Measurements from ENCODE around the gene PANK4. TPM values are rescaled to one million over a fixed set of nuclear protein-coding genes. Genes with fewer than 3 reads are reported as not detected.

PANK4 gene
- total RNA-seq, 2 experiments from 2014 or later = 42.9 to 47.0 TPM

- H3K27me3 ChIP-seq (ENCODE audit: control insufficient read depth in 1 of 2, insufficient read depth in 2 of 2, low read length in 2 of 2) = no peaks in the 10 kb centered on the region
- H3K27me3 Mint-ChIP-seq = no peaks in the 10 kb centered on the region
- no peaks in the 10 kb centered on the region for H3K9me3 Mint-ChIP-seq
- no peak overlapping the region for H3K4me3 ChIP-seq (ENCODE audit: low read length)
- H3K36me3 ChIP-seq (ENCODE audit: insufficient read depth, low read length) = peaks cover 95% of the 10 kb centered on the region
- H3K4me3 Mint-ChIP-seq = no peak overlapping the region
- peaks cover 61% of the 10 kb centered on the region for H3K36me3 Mint-ChIP-seq (ENCODE audit: low read depth)
- ChIA-PET CTCF (no interaction called here), POLR2A (no interaction called here)
- H3K9me3 ChIP-seq (ENCODE audit: control insufficient read depth in 1 of 2, insufficient read depth in 1 of 2, low read length in 2 of 2) = no peaks in the 10 kb centered on the region
- ATAC-seq (ENCODE audit: poor library complexity) (no peak), DNase-seq (no peak)
- no peak overlapping the region for H3K27ac Mint-ChIP-seq
- no peaks in the 10 kb centered on the region for H3K4me1 Mint-ChIP-seq (ENCODE audit: low read depth)
- intact Hi-C loops (cut with DNase I, micrococcal nuclease) = no loop called here
- no peak for TF ChIP-seq CTCF (IDR thresholded peaks at IDR 0.05)
- no peak overlapping the region for H3K27ac ChIP-seq (ENCODE audit: low read depth in 1 of 2, low read length in 2 of 2)
- no peaks in the 10 kb centered on the region for H3K4me1 ChIP-seq (ENCODE audit: insufficient read depth, low read length)
These were observed 10.7 kb downstream of the PANK4 start for GRCh38 chr1:2515763-2516080.

- H3K4me1 Mint-ChIP-seq (ENCODE audit: low read depth) = no peaks in the 10 kb centered on the region
- intact Hi-C loops (cut with DNase I, micrococcal nuclease) = no loop called here
- Histone ChIP-seq H3K36me3 (ENCODE audit: insufficient read depth, low read length) (peaks cover 96% of the 10 kb centered on the region), H3K4me3 (ENCODE audit: low read length) (no peak overlapping the region), H3K27ac (ENCODE audit: low read depth in 1 of 2, low read length in 2 of 2) (no peak overlapping the region), H3K9me3 (ENCODE audit: control insufficient read depth in 1 of 2, insufficient read depth in 1 of 2, low read length in 2 of 2) (no peaks in the 10 kb centered on the region), H3K4me1 (ENCODE audit: insufficient read depth, low read length) (no peaks in the 10 kb centered on the region), H3K27me3 (ENCODE audit: control insufficient read depth in 1 of 2, insufficient read depth in 2 of 2, low read length in 2 of 2) (no peaks in the 10 kb centered on the region)
- ATAC-seq (ENCODE audit: poor library complexity) = no peak
- DNase-seq = no peak
- CTCF ChIA-PET = no interaction called here
- peaks cover 63% of the 10 kb centered on the region for H3K36me3 Mint-ChIP-seq (ENCODE audit: low read depth)
- H3K4me3 Mint-ChIP-seq = no peak overlapping the region
- H3K27ac Mint-ChIP-seq = no peak overlapping the region
- POLR2A ChIA-PET = no interaction called here
- no peaks in the 10 kb centered on the region for H3K27me3 Mint-ChIP-seq
- TF ChIP-seq CTCF (IDR thresholded peaks at IDR 0.05) = no peak
- H3K9me3 Mint-ChIP-seq = no peaks in the 10 kb centered on the region
These were observed 11.3 kb downstream of the PANK4 start for GRCh38 chr1:2514863-2515762.

DNA sequence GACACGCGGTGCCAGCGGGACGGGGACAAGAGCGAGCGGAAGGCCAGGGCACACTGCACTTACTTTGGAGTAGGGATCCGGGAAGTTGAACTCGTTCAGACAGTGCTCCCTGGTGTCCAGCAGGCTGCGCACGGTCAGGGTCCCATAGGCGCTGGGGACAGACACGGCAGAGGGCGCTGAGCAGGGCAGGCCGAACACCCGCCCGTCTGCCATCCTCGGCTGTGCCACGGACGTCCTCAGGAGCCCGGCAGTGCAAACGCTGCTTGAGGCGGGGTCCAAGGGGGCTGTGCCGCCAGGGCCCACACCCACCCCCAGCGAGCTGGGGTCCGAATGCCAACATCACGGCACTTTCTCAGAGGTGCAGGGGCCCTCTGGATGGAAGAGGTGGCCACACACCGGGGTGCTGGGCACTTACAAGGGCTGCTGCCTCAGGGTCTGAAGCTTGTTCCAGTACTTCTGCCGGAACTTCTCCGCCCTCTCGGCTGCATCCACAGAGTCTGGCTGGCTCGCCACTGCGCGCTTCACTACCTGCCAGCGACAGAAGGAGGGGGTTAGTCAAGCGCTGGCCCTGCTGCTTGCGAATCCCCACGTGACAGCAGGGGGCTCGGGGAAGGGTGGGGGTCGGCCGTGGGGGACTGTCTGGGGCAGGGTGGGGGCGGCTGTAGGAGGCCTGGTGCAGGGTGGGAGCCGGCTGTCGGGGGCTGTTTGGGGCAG lies 12.3 kb downstream of the PANK4 start:
- Histone ChIP-seq H3K27ac (ENCODE audit: low read depth in 1 of 2, low read length in 2 of 2) (no peak overlapping the region), H3K4me3 (ENCODE audit: low read length) (no peak overlapping the region), H3K36me3 (ENCODE audit: insufficient read depth, low read length) (peaks cover 96% of the 10 kb centered on the region), H3K27me3 (ENCODE audit: control insufficient read depth in 1 of 2, insufficient read depth in 2 of 2, low read length in 2 of 2) (no peaks in the 10 kb centered on the region), H3K4me1 (ENCODE audit: insufficient read depth, low read length) (no peaks in the 10 kb centered on the region), H3K9me3 (ENCODE audit: control insufficient read depth in 1 of 2, insufficient read depth in 1 of 2, low read length in 2 of 2) (no peaks in the 10 kb centered on the region)
- intact Hi-C loops (cut with DNase I, micrococcal nuclease) = no loop called here
- POLR2A ChIA-PET = no interaction called here
- DNase-seq = no peak
- H3K27ac Mint-ChIP-seq = no peak overlapping the region
- H3K27me3 Mint-ChIP-seq = no peaks in the 10 kb centered on the region
- no peak overlapping the region for H3K4me3 Mint-ChIP-seq
- CTCF ChIA-PET = no interaction called here
- no peak for TF ChIP-seq CTCF (IDR thresholded peaks at IDR 0.05)
- ATAC-seq (ENCODE audit: poor library complexity) = no peak
- peaks cover 69% of the 10 kb centered on the region for H3K36me3 Mint-ChIP-seq (ENCODE audit: low read depth)
- no peaks in the 10 kb centered on the region for H3K4me1 Mint-ChIP-seq (ENCODE audit: low read depth)
- H3K9me3 Mint-ChIP-seq = no peaks in the 10 kb centered on the region
